Measurements from ENCODE around the gene BBS2.

- TF ChIP-seq CTCF (IDR thresholded peaks at IDR 0.05) = no peak
- TF ChIP-seq POLR2A (IDR thresholded peaks at IDR 0.05) = no peak
Measured at GRCh38 chr16:56470666-56471065, 49.2 kb downstream of the BBS2 start.
